ENCODE results near the gene KASH5.

- TF ChIP-seq CTCF (CRISPR knock-in tag; IDR thresholded peaks at IDR 0.05) = no peak
- TF ChIP-seq POLR2A (IDR thresholded peaks at IDR 0.05; ENCODE audit: insufficient read depth in 1 of 2, low read depth in 2 of 2, low read length in 2 of 2) = no peak
- no peak for TF ChIP-seq ARHGAP35 (CRISPR knock-in tag; IDR thresholded peaks at IDR 0.05; ENCODE audit: borderline replicate concordance)
- no peak for TF ChIP-seq HNF1B (CRISPR knock-in tag; IDR thresholded peaks at IDR 0.05)
- TF ChIP-seq HMGXB4 (CRISPR knock-in tag; IDR thresholded peaks at IDR 0.05; ENCODE audit: borderline replicate concordance in 1 of 2, low read depth in 1 of 2) = no peak
- no peak for TF ChIP-seq ZNF430 (CRISPR knock-in tag; IDR thresholded peaks at IDR 0.05)
- TF ChIP-seq FOXM1 (CRISPR knock-in tag; IDR thresholded peaks at IDR 0.05) = no peak
- no peak for TF ChIP-seq ZNF138 (CRISPR knock-in tag; IDR thresholded peaks at IDR 0.05; ENCODE audit: low read depth)
These were observed at the start of gene KASH5 for GRCh38 chr19:49387936-49388372.

Measured in HepG2 (cell line).